GM19240 (cell line): ENCODE data around the gene MYO1G.
"Not testable (repeated sequence)": the region's sequence is repeated elsewhere in the genome, so short reads cannot be mapped to it uniquely, and the experiment has no call there.

ENCODE experiments used
- DNase-seq: peaks from one replicate; pipeline ENCODE4 v3.0.0; 2011; ENCODE audit warnings: low spot score; ENCODE audit not compliant: insufficient read length

Gene MYO1G

DNA sequence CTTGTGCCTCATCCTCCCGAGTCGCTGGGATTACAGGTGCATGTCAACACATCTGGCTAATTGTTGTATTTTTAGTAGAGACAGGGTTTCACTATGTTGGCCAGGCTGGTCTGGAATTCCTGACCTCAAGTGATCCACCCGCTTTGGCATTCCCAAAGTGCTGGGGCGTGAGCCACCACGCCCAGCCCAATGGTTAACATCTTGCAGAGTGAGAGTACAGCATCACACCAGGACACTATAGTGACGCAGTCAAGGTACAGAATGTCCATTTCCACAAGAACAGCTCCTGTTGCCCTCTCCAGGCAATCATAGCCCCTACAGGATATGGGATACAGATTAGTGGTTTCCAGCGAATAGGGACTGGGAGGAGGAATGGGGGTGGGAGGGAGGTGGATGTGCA is 34.0 kb downstream of the MYO1G start:
- no peak for DNase-seq

DNA sequence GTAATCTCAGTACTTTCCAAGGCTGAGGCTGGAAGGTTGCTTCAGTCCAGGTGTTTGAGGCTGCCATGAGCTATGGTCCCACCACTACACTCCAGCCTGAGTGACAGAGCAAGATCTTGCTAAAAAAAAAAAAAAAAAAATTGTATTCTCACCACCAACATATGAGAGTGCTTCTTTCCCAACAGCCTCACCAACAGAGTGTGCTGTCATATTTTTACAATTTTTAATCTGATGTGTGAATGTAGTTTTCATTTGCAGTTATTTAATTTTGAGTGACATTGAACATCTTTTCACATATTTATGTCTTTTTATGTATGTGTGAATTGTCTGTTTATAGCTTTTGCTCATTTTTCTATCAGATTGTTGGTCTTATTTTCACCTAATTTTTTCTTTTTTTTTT is 35.2 kb downstream of the MYO1G start:
- no peak for DNase-seq

GRCh38 chr7:44937426-44937825 is 41.4 kb downstream of the MYO1G start:
- DNase-seq: no peak

- DNase-seq: no peak
Observed at GRCh38 chr7:44936322-44936721, 42.5 kb downstream of the MYO1G start.

- no peak for DNase-seq
Observed at GRCh38 chr7:44935583-44935982, 43.2 kb downstream of the MYO1G start.

- DNase-seq: no peak
Observed at GRCh38 chr7:44935016-44935415, 43.8 kb downstream of the MYO1G start.

- DNase-seq: not testable (repeated sequence)
Observed at GRCh38 chr7:44934510-44934909, 44.3 kb downstream of the MYO1G start.

- no peak for DNase-seq
Observed at GRCh38 chr7:44930921-44931320, 47.9 kb downstream of the MYO1G start.

DNA sequence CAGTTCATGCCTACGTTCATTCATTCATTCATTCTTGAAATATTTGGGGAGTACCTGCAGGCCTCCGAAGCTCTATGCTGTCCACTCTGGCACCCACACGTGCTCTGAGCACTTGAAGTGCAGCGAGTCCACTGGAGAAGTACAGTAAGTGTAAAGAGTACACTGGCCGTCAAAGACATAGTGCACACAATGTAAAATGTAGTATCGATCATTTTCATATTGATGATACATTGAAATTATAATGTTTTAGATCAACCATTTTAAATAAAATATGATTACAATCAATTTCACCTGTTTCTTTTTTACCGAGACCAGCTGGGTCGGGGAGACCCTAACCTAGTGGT is 56.5 kb downstream of the MYO1G start:
- no peak for DNase-seq

DNA sequence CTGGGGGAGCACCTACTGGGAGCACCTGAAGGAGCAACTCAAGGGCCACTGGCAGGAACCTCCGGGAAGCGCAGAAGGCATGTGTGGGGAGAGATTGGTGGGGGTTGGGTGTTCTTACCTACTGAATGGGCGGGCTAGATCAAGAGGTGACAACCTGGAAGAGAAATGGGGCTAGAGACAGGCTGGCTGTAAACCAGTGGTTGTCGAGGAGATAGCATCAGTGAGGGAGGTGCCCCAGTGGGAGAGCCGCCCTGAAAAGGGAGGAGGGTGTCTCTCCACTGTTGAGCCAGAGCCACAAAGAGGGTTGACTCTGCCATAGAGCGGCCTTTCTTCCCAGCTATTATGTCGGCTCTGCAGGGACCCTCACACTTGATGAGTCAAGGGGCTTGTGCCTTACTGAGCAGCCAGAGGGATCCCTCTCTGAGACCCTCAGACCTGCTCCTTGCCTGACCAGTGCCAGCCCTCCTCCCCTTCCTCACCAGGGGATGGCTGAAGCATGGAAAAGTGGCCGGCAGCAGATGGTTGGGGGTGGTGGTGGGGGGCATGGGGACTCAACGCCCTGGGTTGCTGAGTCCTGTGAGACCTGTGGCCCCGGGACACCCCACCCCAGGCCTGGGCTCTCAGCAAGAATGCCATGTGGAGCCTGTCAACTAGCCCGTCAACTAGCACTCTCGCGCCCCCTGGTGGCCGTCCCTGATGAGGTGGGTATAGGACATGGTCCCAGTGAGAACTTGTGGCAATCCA is 57.0 kb downstream of the MYO1G start:
- peak; percentile 82 for DNase-seq

DNA sequence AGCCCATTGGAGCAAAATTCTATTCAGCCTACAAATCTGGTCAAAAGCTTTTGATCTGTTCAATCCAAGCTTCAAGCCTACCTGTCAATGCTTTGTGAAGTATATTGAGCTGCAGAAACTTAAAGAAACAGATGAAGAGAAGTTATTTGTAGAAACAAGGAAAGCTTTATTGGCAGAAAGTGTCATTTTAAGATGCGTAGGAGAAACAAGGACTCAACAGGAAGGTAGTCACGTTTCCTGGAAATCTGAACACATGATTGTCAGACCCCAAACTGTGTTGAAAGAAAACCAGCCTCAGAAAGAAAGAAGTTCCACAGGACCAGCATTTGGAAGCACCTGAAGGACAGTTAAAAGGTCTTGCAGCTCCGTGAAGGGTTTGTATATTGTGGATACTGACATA is 58.7 kb downstream of the MYO1G start:
- DNase-seq: no peak

DNA sequence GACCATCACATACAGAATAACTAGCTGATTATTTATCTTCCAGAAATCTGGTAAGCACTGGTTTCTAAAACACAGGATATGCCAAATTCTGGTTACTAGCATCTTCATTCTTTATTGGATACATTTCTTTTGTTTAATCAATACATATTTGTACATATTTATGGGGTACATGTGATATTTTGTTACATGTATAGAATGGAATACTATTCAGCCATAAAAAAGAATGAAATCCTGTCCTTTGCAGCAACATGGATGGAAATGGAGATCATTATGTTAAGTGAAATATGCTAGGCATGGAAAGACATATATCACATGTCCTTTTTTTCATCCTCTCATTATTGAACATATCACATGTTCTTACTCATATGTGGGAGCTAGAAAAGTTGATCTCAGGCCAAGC is 60.8 kb downstream of the MYO1G start:
- DNase-seq: no peak

GRCh38 chr7:44917465-44917864 is 61.4 kb downstream of the MYO1G start:
- DNase-seq: no peak

- DNase-seq: no peak
Observed at GRCh38 chr7:44914992-44915607, 63.7 kb downstream of the MYO1G start.

DNA sequence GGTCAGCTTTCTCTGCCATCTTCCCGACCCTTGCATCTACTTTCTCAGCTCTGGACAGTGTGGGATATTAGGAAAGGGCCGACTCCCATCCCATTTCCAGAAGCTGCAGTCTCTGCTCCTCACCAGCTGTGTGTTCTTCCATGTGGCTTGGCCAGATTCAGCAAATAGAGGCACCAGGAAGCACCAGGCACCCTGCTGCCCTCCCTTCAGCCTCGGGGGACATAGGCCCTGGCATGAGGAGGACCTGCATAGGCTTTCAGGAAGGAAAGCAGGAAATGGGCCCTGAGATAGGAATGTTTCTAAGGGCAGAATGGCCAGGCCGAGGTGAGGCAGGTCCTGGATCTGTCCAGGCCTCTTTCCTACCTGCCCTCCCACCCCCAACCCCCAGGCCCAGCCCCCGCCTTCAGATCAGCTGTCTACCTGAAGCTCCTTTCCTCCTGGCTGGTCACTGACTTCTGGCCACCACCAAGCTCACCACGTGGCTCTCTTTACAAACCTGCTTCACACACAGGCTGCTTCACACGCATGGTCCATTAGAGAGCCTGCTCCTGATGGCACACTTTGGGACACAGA is 66.0 kb downstream of the MYO1G start:
- DNase-seq: no peak
